HepG2 (cell line): ENCODE results near the gene ARHGAP23. TPM values are rescaled to one million over a fixed set of nuclear protein-coding genes. Genes with fewer than 3 reads are reported as not detected.

Source experiments
- AFF4 ChIP-seq: sonication (generic); formaldehyde crosslinking; IDR thresholded peaks from 2 replicates; pipeline ENCODE4 v1.4.0; 2020; ENCODE audit warnings: missing genetic modification reagents
- ASH2L ChIP-seq: fragments of 300-600, 200-600 bp; sonication (generic); IDR thresholded peaks from 2 replicates; pipeline ENCODE4 v1.7.0; 2017; ENCODE audit warnings: low read depth, mild to moderate bottlenecking, moderate library complexity, mixed read lengths, low read length; ENCODE audit not compliant: insufficient read length
- ATM ChIP-seq: fragments of 450-650 bp; IDR thresholded peaks from 2 replicates; pipeline ENCODE4 v1.7.1; 2017; ENCODE audit warnings: mild to moderate bottlenecking, borderline replicate concordance
- GATAD1 ChIP-seq: IDR thresholded peaks from 2 replicates; pipeline ENCODE4 v1.6.1; 2016; ENCODE audit warnings: missing genetic modification reagents, missing compliant biosample characterization
- JUNB ChIP-seq: sonication (generic); formaldehyde crosslinking; IDR thresholded peaks from 2 replicates; pipeline ENCODE4 v1.8.0; 2022; ENCODE audit warnings: missing genetic modification reagents, mild to moderate bottlenecking, borderline replicate concordance
- RBFOX2 ChIP-seq: fragments of 200-400 bp; formaldehyde crosslinking; IDR thresholded peaks from 2 replicates; pipeline ENCODE4 v1.6.1; 2017; ENCODE audit warnings: low read depth, mild to moderate bottlenecking, low read length
- RCOR2 ChIP-seq: IDR thresholded peaks from 2 replicates; pipeline ENCODE4 v1.6.1; 2016; ENCODE audit warnings: missing biosample characterization, missing genetic modification reagents
- STAG1 ChIP-seq: sonication (generic); formaldehyde crosslinking; IDR thresholded peaks from 2 replicates; pipeline ENCODE4 v1.4.0; 2020; ENCODE audit warnings: missing genetic modification reagents
- ZBTB1 ChIP-seq: sonication (generic); formaldehyde crosslinking; IDR thresholded peaks from 2 replicates; pipeline ENCODE4 v1.4.0; 2020; ENCODE audit warnings: missing genetic modification reagents, borderline replicate concordance
- ZNF136 ChIP-seq: sonication (generic); formaldehyde crosslinking; IDR thresholded peaks from 2 replicates; pipeline ENCODE4 v1.8.1; 2022; ENCODE audit warnings: low read depth, mild to moderate bottlenecking, moderate library complexity, missing genetic modification reagents
- ZNF678 ChIP-seq: sonication (generic); formaldehyde crosslinking; IDR thresholded peaks from 2 replicates; pipeline ENCODE4 v1.4.0; 2020; ENCODE audit warnings: mild to moderate bottlenecking, missing genetic modification reagents
- ZNF878 ChIP-seq: sonication (generic); formaldehyde crosslinking; IDR thresholded peaks from 2 replicates; pipeline ENCODE4 v1.8.1; 2023; ENCODE audit warnings: mild to moderate bottlenecking, missing genetic modification reagents, moderate library complexity
- polyA plus RNA-seq, 8 experiments: library from polyadenylated mRNA; depleted of rRNA in 3 of 8; stranded (reverse) in 7 of 8; unstranded in 1 of 8; fragments of >200 nt; fragmentation: Illumina TruSeq in 4 of 8; extraction: Trizol in 4 of 8; gene quantifications; 2 replicates each; pipeline versions ENCODE4 v1.2.1 to v1.2.3, GENCODE V29; 2011 to 2016; ENCODE audit warnings: low read depth in 4 of 8, missing spikeins in 1 of 8, mixed read lengths in 1 of 8; ENCODE audit not compliant: insufficient read depth in 1 of 8
- total RNA-seq, 5 experiments: library from RNA; depleted of rRNA; stranded (reverse); fragments of >200 nt; fragmentation: Illumina TruSeq; extraction: Trizol; gene quantifications; 2 replicates each; pipeline ENCODE4 v1.2.3, GENCODE V29; 2016; ENCODE audit warnings: low read depth in 1 of 5
- TF ChIP-seq, protein P1 (sequence below): sonication (generic); formaldehyde crosslinking; IDR thresholded peaks from 2 replicates; pipeline ENCODE4 v1.4.0; 2020; ENCODE audit warnings: missing genetic modification reagents
- TF ChIP-seq, protein P2 (sequence below): sonication (generic); formaldehyde crosslinking; IDR thresholded peaks from 2 replicates; pipeline ENCODE4 v1.9.0; 2021; ENCODE audit warnings: missing genetic modification reagents, mild to moderate bottlenecking, borderline replicate concordance

Gene ARHGAP23
- total and polyA plus RNA-seq, 2 of the 13 experiments (the other 11 are each of a cell fraction or from before 2014, with no cell fraction given) = 0.03 TPM; not detected in 1

DNA sequence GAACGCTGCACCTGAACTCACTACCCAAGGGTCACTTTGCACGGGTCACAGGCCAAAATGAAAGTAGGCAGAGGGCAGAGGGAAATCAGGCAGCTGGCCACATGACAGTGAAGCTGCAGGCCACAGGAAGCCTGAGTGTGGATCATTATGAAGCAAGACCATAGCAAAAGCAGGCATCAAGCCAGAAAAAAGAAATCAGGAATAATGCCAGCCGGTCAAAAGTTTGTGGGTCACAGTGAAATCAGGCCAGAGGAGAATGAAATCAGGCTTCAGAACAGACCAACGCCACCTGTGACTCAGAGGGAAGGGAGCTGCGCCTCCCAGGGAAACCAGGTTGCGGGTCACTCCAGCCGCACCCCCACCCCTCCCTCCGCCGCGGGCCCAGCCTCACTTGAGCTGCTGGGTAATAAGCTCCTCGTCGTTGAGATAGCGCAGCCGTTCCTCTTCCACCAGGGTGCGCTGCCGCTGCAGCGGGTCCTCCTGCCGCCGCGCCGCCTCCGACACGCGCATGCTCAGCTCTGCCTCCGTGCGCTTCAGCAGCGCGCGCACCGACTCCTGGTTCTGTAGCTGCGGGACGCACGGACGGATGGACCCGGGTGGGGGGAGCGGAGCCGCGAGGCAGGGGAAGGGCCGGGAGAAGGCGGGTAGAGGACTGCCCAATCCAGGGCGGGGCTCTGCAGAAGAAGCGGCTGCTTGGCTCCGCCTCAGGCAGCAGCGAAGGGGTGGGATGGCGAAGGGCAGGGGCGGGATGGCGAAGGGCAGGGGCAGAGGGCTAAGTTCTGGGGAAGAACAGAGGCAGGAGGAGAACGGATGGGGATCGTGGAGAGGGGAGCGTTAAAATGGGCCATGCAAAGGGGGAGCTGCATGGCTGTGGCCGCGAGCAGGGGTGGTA lies 129.8 kb downstream of the ARHGAP23 start (continued):
- TF ChIP-seq GATAD1 (CRISPR knock-in tag) (peak; percentile 69), ZNF678 (no peak), ZNF878 (no peak), ASH2L (no peak), AFF4 (no peak), RCOR2 (CRISPR knock-in tag) (no peak), ZNF136 (CRISPR knock-in tag) (no peak), ATM (no peak), ZBTB1 (CRISPR knock-in tag) (no peak), JUNB (CRISPR knock-in tag) (no peak), STAG1 (peak; percentile 90), RBFOX2 (peak; percentile 60)
- TF ChIP-seq, protein P1, sequence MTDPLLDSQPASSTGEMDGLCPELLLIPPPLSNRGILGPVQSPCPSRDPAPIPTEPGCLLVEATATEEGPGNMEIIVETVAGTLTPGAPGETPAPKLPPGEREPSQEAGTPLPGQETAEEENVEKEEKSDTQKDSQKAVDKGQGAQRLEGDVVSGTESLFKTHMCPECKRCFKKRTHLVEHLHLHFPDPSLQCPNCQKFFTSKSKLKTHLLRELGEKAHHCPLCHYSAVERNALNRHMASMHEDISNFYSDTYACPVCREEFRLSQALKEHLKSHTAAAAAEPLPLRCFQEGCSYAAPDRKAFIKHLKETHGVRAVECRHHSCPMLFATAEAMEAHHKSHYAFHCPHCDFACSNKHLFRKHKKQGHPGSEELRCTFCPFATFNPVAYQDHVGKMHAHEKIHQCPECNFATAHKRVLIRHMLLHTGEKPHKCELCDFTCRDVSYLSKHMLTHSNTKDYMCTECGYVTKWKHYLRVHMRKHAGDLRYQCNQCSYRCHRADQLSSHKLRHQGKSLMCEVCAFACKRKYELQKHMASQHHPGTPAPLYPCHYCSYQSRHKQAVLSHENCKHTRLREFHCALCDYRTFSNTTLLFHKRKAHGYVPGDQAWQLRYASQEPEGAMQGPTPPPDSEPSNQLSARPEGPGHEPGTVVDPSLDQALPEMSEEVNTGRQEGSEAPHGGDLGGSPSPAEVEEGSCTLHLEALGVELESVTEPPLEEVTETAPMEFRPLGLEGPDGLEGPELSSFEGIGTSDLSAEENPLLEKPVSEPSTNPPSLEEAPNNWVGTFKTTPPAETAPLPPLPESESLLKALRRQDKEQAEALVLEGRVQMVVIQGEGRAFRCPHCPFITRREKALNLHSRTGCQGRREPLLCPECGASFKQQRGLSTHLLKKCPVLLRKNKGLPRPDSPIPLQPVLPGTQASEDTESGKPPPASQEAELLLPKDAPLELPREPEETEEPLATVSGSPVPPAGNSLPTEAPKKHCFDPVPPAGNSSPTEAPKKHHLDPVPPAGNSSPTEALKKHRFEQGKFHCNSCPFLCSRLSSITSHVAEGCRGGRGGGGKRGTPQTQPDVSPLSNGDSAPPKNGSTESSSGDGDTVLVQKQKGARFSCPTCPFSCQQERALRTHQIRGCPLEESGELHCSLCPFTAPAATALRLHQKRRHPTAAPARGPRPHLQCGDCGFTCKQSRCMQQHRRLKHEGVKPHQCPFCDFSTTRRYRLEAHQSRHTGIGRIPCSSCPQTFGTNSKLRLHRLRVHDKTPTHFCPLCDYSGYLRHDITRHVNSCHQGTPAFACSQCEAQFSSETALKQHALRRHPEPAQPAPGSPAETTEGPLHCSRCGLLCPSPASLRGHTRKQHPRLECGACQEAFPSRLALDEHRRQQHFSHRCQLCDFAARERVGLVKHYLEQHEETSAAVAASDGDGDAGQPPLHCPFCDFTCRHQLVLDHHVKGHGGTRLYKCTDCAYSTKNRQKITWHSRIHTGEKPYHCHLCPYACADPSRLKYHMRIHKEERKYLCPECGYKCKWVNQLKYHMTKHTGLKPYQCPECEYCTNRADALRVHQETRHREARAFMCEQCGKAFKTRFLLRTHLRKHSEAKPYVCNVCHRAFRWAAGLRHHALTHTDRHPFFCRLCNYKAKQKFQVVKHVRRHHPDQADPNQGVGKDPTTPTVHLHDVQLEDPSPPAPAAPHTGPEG (CRISPR knock-in tag) = no peak
- TF ChIP-seq, protein P2, sequence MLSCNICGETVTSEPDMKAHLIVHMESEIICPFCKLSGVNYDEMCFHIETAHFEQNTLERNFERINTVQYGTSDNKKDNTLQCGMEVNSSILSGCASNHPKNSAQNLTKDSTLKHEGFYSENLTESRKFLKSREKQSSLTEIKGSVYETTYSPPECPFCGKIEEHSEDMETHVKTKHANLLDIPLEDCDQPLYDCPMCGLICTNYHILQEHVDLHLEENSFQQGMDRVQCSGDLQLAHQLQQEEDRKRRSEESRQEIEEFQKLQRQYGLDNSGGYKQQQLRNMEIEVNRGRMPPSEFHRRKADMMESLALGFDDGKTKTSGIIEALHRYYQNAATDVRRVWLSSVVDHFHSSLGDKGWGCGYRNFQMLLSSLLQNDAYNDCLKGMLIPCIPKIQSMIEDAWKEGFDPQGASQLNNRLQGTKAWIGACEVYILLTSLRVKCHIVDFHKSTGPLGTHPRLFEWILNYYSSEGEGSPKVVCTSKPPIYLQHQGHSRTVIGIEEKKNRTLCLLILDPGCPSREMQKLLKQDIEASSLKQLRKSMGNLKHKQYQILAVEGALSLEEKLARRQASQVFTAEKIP = no peak
